Measurements from ENCODE around the gene KLHL22. TPM values are rescaled to one million over a fixed set of nuclear protein-coding genes. Genes with fewer than 3 reads are reported as not detected.

Gene KLHL22
- total and polyA plus RNA-seq, 2 of the 13 experiments (the other 11 are each of a cell fraction or from before 2014, with no cell fraction given), result 10.9 to 14.8 TPM

DNA sequence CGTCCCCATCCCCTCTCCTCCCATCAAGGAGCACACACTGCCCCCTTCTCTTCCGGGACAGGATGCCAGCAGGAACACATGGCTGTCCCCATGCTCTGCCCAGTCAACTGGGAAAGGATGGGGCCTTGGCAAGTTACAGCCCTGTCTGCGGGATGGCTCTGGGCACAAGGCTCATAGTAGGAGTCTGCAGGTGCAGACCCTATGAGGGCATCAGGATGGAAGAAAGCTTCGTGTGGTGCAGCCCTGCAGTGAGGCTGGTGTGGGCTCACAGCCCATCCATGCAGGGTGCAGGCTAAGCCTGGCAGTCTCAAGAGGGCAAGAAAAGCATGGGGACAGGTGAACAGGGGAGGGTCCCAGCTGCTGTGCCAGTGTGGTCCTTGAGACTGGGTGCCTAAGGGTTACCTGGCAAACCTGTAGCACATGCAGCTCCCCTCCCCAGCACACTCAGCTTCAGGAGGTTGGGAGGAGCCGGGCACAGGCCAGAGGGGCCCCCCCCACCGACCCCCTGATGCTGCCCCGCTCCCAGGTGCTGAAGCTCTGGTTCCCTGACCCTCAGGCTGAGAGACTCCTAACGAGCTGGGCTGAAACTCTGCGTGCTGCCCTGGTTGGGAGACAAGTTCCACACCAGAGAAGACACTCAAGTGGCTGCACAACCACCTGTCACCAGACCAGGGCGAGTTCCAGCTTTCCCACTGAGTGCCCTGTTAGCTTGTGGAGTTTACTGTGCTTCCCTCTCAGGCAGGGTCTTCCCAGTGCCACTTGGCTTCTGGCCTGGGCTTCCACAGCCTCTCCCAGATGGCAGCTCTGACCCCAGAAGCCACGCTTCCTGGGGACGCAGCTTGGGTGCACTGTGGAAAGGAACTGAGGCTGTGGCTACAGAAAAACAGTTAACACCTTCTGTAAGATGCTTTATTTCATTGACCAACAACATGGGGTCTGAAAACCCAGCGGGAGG, 54.7 kb downstream of the KLHL22 start:
- TF ChIP-seq KDM1A (CRISPR knock-in tag; IDR thresholded peaks at IDR 0.05), result no peak
- TF ChIP-seq, protein P1, sequence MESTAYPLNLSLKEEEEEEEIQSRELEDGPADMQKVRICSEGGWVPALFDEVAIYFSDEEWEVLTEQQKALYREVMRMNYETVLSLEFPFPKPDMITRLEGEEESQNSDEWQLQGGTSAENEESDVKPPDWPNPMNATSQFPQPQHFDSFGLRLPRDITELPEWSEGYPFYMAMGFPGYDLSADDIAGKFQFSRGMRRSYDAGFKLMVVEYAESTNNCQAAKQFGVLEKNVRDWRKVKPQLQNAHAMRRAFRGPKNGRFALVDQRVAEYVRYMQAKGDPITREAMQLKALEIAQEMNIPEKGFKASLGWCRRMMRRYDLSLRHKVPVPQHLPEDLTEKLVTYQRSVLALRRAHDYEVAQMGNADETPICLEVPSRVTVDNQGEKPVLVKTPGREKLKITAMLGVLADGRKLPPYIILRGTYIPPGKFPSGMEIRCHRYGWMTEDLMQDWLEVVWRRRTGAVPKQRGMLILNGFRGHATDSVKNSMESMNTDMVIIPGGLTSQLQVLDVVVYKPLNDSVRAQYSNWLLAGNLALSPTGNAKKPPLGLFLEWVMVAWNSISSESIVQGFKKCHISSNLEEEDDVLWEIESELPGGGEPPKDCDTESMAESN (CRISPR knock-in tag; conservative IDR thresholded peaks at IDR 0.05), result no peak
- TF ChIP-seq, protein P2, sequence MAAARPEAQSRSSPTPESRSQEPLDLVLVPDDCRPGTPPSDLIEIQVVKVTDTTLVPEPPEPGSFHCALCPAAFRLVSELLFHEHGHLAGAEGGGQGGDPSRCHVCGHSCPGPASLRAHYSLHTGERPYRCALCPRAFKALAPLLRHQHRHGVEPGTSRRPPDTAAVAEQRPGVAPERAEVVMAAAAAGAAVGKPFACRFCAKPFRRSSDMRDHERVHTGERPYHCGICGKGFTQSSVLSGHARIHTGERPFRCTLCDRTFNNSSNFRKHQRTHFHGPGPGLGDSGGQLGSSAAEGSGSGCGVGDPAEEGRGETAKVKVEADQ (CRISPR knock-in tag; IDR thresholded peaks at IDR 0.05; ENCODE audit: borderline replicate concordance), result no peak
- no peak for TF ChIP-seq MXD4 (CRISPR knock-in tag; IDR thresholded peaks at IDR 0.05)
- BruUV-seq (replicated peaks), result no TSS peak
- WGBS (ENCODE audit: low lambda C conversion rate), result 78% methylated on average over 5 of the region's 13 CpGs
- ChIA-PET POLR2A (interaction anchor here (1.1 kb wide), 1 partner anchor 21 kb away, joined by 3 read pairs; no protein-coding TSS in a partner anchor), CTCF (ENCODE audit: low intra/inter-chr PET ratio, low total read pairs) (interaction anchor here (2.0 kb wide), 1 partner anchor 15 kb away, joined by 11 read pairs; no protein-coding TSS in a partner anchor)
- Histone ChIP-seq H3K4me3 (replicated peaks in 1 of 3; ENCODE audit: insufficient read depth in 1 of 3, low read depth in 2 of 3, low read length in 3 of 3) (no peak overlapping the region), H3K4me2 (ENCODE audit: low read depth, low read length) (no peak overlapping the region), H2AFZ (ENCODE audit: low read length) (no peak overlapping the region), H3K27me3 (ENCODE audit: control insufficient read depth in 1 of 2, insufficient read depth in 2 of 2, low read length in 2 of 2) (no peaks in the 10 kb centered on the region), H3K27ac (ENCODE audit: extremely low read length, insufficient read depth, low read length) (no peak overlapping the region), H3K9me3 (ENCODE audit: low read length) (no peaks in the 10 kb centered on the region), H3K4me1 (ENCODE audit: insufficient read depth, low read length) (peaks cover 31% of the 10 kb centered on the region), H3K36me3 (replicated peaks in 1 of 2; ENCODE audit: control insufficient read depth in 1 of 2, insufficient read depth in 2 of 2, low read length in 2 of 2) (peaks cover 0 to 1% of the 10 kb centered on the region in 2 experiments; a peak in 1 of 5 replicates), H4K20me1 (ENCODE audit: insufficient read depth, low read length) (peaks cover 2% of the 10 kb centered on the region; the same call in 1 of the 2 replicates), H3K79me2 (ENCODE audit: insufficient read depth, low read length) (peaks cover 7% of the 10 kb centered on the region), H3K9ac (ENCODE audit: insufficient read depth, low read depth, low read length) (no peak overlapping the region)
- no peak for FAIRE-seq
- intact Hi-C loops (cut with micrococcal nuclease; ENCODE audit: unreplicated experiment), result no loop called here
- in situ Hi-C loops (cut with HindIII; ENCODE audit: extremely low pct_ligation_motif_present, low pct_unique_long_range_greater_than_20kb), result no loop called here
- no peak for DNase-seq (ENCODE audit: low spot score)
- ATAC-seq, result no peak

Data from HepG2 (cell line).